CD4-positive, alpha-beta T cell (primary cell): ENCODE measurements around the gene UNC93A. TPM values are rescaled to one million over a fixed set of nuclear protein-coding genes. Genes with fewer than 3 reads are reported as not detected.

Experiments
- ATAC-seq: fragments of 200-7000 bp; cut with Tn5 transposase; one replicate; pipeline ENCODE4 v1.10.0; 2022; ENCODE audit warnings: mild to moderate bottlenecking; ENCODE audit not compliant: poor library complexity
- CTCF ChIA-PET: fragments of 350-600 bp; sonication (Branson Sonifier 250); formaldehyde crosslinking; loops from one replicate; lab custom pipeline; 2021; ENCODE audit warnings: antibody characterized with exemption, inconsistent platforms; lab: Charles Lee
- POLR2A ChIA-PET: fragments of 350-600 bp; sonication (Branson Sonifier 250); formaldehyde crosslinking; loops from one replicate; lab custom pipeline; 2021; ENCODE audit warnings: antibody characterized with exemption, inconsistent platforms; lab: Charles Lee
- DNase-seq, 14 experiments: peaks; one replicate each; pipeline ENCODE4 v3.0.0-alpha.2; 2013 to 2020; ENCODE audit warnings: mixed read lengths in 2 of 14
- H3K27ac ChIP-seq, 2 donors: one replicate each; pipeline versions ENCODE4 v1.5.1 to v1.7.0; 2013; ENCODE audit warnings: low read length in 2 of 2, low read depth in 1 of 2, mild to moderate bottlenecking in 1 of 2
- H3K27me3 ChIP-seq, 2 experiments: 1 replicate in 1 of 2; 2 replicates in 1 of 2; pipeline versions ENCODE4 v1.6.1 to v1.7.0; 2013; ENCODE audit warnings: low read length in 2 of 2, control low read depth in 1 of 2, mild to moderate bottlenecking in 1 of 2, moderate library complexity in 1 of 2; ENCODE audit not compliant: insufficient read depth in 2 of 2, control insufficient read depth in 1 of 2
- H3K36me3 ChIP-seq: one replicate; pipeline ENCODE4 v1.6.1; 2013; ENCODE audit warnings: low read length, control low read depth; ENCODE audit not compliant: insufficient read depth
- H3K4me1 ChIP-seq: one replicate; pipeline ENCODE4 v1.6.1; 2013; ENCODE audit warnings: low read length, control low read depth; ENCODE audit not compliant: insufficient read depth
- H3K4me3 ChIP-seq: one replicate; pipeline ENCODE4 v1.5.1; 2013; ENCODE audit warnings: mild to moderate bottlenecking, low read length, moderate library complexity
- H3K9me3 ChIP-seq, 2 experiments: 1 replicate in 1 of 2; 2 replicates in 1 of 2; pipeline versions ENCODE4 v1.6.1 to v1.7.0; 2013; ENCODE audit warnings: low read length in 2 of 2, mild to moderate bottlenecking in 2 of 2, control low read depth in 1 of 2, moderate library complexity in 1 of 2; ENCODE audit not compliant: control insufficient read depth in 1 of 2, insufficient read depth in 1 of 2
- H3K27ac Mint-ChIP-seq: one replicate; pipeline ENCODE4 v1.8.0; 2020; ENCODE audit warnings: mixed read lengths
- H3K27me3 Mint-ChIP-seq: one replicate; pipeline ENCODE4 v1.8.0; 2021; ENCODE audit warnings: mixed read lengths
- H3K36me3 Mint-ChIP-seq: one replicate; pipeline ENCODE4 v1.8.0; 2021; ENCODE audit warnings: low read depth, mixed read lengths
- H3K4me1 Mint-ChIP-seq: one replicate; pipeline ENCODE4 v1.8.0; 2021; ENCODE audit warnings: low read depth, mixed read lengths
- H3K4me3 Mint-ChIP-seq: one replicate; pipeline ENCODE4 v1.8.0; 2020; ENCODE audit warnings: mild to moderate bottlenecking, mixed read lengths
- H3K9me3 Mint-ChIP-seq: one replicate; pipeline ENCODE4 v1.8.0; 2020; ENCODE audit warnings: mixed read lengths
- intact Hi-C, 2 experiments: fragments of 100-400 bp; cut with DNase I in 1 of 2; cut with micrococcal nuclease in 1 of 2; formaldehyde crosslinking; loops; one replicate each; pipeline versions ENCODE4 v1.15.1 to v1.9.0; 2023 to 2025; cut with DNase I, micrococcal nuclease
- total RNA-seq, 174 experiments: library from RNA in 2 of 174; stranded (reverse) in 2 of 174; gene quantifications; one replicate each; pipeline ENCODE4 v1.2.3 and lab custom pipeline; 2021 to 2026
- TF ChIP-seq, protein P1 (sequence below): fragments of 200-600 bp; IDR thresholded peaks from one replicate; pipeline ENCODE4 v1.8.0; 2022; ENCODE audit warnings: antibody characterized with exemption, mild to moderate bottlenecking

The UNC93A gene
- total RNA-seq, 2 experiments from 2014 or later = not detected

DNA sequence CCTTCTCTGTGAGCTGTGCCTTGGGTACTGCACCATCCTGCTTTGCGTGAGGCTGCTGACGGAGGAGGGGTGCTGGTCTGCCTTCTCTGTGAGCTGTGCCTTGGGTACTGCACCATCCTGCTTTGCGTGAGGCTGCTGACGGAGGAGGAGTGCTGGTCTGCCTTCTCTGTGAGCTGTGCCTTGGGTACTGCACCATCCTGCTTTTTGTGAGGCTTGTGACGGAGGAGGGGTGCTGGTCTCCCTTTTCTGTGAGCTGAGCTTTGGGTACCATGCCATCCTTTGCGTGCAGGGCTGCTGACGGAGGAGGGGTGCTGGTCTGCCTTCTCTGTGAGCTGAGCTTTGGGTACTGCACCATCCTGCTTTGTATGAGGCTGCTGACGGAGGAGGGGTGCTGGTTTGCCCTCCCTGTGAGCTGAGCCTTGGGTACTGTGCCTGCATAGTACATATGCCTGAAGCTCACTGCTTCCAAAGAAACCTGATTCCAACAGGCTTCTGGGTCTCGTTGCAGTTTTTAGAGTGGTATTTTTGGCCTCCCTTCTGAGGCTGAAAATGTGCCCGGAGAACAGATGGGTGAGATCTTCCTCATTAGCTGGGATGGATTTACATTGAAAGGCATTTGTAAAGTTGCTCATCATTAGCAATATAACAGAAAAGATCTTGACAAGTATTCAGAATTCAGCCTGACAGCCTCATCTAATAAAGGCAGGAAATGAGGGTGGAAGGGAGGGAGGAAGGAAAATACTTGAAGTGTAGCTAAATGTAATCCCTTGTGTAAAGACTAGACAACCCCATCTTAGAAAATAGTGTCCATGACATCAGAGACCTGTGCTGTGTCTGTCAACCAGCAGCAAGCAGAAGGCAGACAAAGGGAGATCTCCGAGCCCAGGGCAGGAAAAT is 46.8 kb upstream of the UNC93A start:
- no peaks in the 10 kb centered on the region for H3K4me1 Mint-ChIP-seq
- peaks cover 6% of the 10 kb centered on the region for H3K27me3 Mint-ChIP-seq
- no peaks in the 10 kb centered on the region for H3K36me3 Mint-ChIP-seq
- TF ChIP-seq, protein P1, sequence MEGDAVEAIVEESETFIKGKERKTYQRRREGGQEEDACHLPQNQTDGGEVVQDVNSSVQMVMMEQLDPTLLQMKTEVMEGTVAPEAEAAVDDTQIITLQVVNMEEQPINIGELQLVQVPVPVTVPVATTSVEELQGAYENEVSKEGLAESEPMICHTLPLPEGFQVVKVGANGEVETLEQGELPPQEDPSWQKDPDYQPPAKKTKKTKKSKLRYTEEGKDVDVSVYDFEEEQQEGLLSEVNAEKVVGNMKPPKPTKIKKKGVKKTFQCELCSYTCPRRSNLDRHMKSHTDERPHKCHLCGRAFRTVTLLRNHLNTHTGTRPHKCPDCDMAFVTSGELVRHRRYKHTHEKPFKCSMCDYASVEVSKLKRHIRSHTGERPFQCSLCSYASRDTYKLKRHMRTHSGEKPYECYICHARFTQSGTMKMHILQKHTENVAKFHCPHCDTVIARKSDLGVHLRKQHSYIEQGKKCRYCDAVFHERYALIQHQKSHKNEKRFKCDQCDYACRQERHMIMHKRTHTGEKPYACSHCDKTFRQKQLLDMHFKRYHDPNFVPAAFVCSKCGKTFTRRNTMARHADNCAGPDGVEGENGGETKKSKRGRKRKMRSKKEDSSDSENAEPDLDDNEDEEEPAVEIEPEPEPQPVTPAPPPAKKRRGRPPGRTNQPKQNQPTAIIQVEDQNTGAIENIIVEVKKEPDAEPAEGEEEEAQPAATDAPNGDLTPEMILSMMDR = no peak
- Histone ChIP-seq H3K27ac (no peak overlapping the region), H3K9me3 (peaks cover 0 to 3% of the 10 kb centered on the region in 2 experiments), H3K4me1 (no peaks in the 10 kb centered on the region), H3K27me3 (no peaks in the 10 kb centered on the region), H3K36me3 (no peaks in the 10 kb centered on the region), H3K4me3 (no peak overlapping the region)
- no peak overlapping the region for H3K4me3 Mint-ChIP-seq
- no peak overlapping the region for H3K27ac Mint-ChIP-seq
- ChIA-PET CTCF (no interaction called here), POLR2A (no interaction called here)
- ATAC-seq (no peak), DNase-seq (no peak)
- intact Hi-C loops = no loop called here
- no peaks in the 10 kb centered on the region for H3K9me3 Mint-ChIP-seq

DNA sequence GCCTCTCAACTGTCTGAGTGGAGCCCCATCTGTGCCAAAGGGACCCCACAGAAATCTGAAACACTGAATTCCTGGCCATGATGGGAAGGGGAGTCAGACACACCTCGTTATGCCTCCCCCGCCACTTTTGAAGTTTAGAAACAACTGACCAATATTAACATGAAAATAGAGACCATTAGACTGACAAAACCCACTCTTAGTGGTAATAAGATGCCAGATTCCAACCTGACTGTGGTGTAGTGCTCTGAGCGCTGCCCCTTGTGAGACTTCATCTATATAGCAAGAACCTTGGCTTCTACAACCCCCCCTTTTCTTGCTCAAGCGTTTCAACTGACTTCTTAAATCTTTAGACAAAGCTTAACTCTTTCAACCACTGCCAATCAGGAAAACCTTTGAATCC is 46.1 kb upstream of the UNC93A start:
- Mint-ChIP-seq H3K4me1 (no peaks in the 10 kb centered on the region), H3K27ac (no peak overlapping the region), H3K4me3 (no peak overlapping the region), H3K9me3 (no peaks in the 10 kb centered on the region), H3K27me3 (peaks cover 6% of the 10 kb centered on the region), H3K36me3 (no peaks in the 10 kb centered on the region)
- no peak overlapping the region for H3K4me3 ChIP-seq
- H3K27ac ChIP-seq = no peak overlapping the region
- DNase-seq (no peak), ATAC-seq (no peak)
- no peaks in the 10 kb centered on the region for H3K36me3 ChIP-seq
- H3K4me1 ChIP-seq = no peaks in the 10 kb centered on the region
- H3K9me3 ChIP-seq = peaks cover 0 to 3% of the 10 kb centered on the region in 2 experiments
- TF ChIP-seq, protein P1 = no peak
- intact Hi-C loops = loop anchor here in 1 of 2 experiments (5.0 kb wide), 1 partner anchor 162 kb away; no protein-coding TSS in a partner anchor
- ChIA-PET CTCF (no interaction called here), POLR2A (no interaction called here)
- H3K27me3 ChIP-seq = no peaks in the 10 kb centered on the region

DNA sequence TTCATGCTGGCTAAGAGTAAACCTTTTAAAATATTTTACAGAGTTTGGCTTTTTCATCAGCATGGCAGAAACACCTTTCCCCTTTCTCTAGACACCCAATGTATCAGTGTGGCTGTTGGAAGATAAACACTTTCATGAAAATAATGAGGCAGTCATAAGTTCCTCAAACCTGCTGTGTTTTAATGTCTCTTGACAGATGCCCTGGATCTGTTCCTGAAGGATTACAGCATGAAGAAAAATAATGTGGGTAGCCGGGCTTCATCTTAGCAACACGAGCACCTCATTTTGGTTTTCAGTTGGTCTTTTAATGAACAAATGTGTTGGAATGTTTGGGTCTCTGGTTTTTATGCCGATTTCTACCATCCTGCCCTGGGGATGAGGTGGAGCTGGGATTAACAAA is 45.5 kb upstream of the UNC93A start:
- Mint-ChIP-seq H3K4me1 (no peaks in the 10 kb centered on the region), H3K4me3 (no peak overlapping the region), H3K36me3 (no peaks in the 10 kb centered on the region), H3K9me3 (no peaks in the 10 kb centered on the region), H3K27ac (no peak overlapping the region), H3K27me3 (peaks cover 6% of the 10 kb centered on the region)
- H3K4me1 ChIP-seq = no peaks in the 10 kb centered on the region
- ATAC-seq (no peak), DNase-seq (no peak)
- H3K36me3 ChIP-seq = no peaks in the 10 kb centered on the region
- ChIA-PET POLR2A (no interaction called here), CTCF (no interaction called here)
- no peak overlapping the region for H3K4me3 ChIP-seq
- H3K27ac ChIP-seq = no peak overlapping the region
- TF ChIP-seq, protein P1 = no peak
- peaks cover 0 to 3% of the 10 kb centered on the region in 2 experiments for H3K27me3 ChIP-seq
- peaks cover 0 to 3% of the 10 kb centered on the region in 2 experiments for H3K9me3 ChIP-seq
- intact Hi-C loops = loop anchor here in 1 of 2 experiments (5.0 kb wide), 1 partner anchor 162 kb away; no protein-coding TSS in a partner anchor
